Stimulated activated CD8-positive, alpha-beta memory T cell treated with anti-CD3 and anti-CD28 coated beads, Interleukin-2, amount 100 ng/mL, for 48 hours (primary cell): ENCODE measurements around the gene WDR59.
"Not testable (repeated sequence)": the region's sequence is repeated elsewhere in the genome, so short reads cannot be mapped to it uniquely, and the experiment has no call there.

Experiments
- DNase-seq, 2 donors: peaks; one replicate each; pipeline ENCODE4 v3.0.0-alpha.2; 2020; ENCODE audit warnings: low read depth in 2 of 2

Gene WDR59

DNA sequence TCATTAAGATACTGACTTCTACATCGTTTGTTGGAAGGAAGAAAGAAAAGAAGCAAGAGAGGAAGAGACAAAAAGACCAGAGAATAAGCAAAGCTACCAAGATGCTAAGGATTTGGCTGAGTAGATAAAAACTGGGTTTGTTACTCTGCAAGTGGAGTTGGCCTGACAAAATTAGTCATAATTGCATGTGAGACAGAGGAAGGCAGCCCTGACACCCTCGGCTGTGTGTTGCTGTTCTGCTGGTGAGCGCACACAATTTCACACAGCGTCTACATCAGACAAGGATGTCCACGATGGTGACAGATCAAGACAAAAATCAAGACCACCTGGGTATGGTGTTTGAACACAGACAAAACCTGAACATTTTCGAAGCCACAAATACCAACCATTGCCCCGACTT, 134.9 kb downstream of the WDR59 start:
- DNase-seq = no peak

DNA sequence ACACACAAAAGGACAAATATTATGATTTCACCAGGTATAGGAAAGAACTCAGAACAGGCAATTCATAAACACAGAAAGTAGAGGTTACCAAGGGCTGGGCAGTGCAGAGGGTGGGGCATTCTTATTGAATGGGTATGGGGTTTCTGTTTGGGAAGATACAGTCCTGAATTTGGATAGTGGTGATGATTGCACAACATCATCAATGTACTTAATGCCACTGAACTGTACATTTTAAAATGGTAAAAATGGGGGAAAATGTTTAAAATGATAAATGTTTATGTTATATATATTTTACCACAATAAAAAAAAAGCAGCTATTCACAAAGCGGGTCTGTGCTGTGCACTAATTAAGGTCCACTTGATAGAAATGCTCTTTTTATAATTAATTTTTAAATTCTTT, 137.7 kb downstream of the WDR59 start:
- DNase-seq = no peak

DNA sequence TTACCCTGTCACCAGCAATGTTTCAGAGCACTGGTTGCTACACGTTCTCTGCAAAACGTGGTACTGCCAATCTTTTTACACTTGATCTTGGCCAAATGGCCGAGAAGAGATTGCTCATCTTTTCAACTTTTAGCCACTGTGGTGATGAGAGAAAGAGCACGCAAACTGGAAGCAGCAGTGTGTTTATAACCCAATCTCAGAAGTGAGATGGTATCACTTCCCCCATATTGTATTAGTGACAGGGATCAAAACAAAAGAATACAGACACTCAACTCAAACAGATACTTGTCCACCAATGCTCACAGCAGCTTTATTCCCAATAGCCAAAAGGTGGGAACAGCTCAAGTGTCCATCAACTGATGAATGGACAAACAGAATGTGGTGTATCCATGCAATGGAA, 138.2 kb downstream of the WDR59 start:
- no peak for DNase-seq

DNA sequence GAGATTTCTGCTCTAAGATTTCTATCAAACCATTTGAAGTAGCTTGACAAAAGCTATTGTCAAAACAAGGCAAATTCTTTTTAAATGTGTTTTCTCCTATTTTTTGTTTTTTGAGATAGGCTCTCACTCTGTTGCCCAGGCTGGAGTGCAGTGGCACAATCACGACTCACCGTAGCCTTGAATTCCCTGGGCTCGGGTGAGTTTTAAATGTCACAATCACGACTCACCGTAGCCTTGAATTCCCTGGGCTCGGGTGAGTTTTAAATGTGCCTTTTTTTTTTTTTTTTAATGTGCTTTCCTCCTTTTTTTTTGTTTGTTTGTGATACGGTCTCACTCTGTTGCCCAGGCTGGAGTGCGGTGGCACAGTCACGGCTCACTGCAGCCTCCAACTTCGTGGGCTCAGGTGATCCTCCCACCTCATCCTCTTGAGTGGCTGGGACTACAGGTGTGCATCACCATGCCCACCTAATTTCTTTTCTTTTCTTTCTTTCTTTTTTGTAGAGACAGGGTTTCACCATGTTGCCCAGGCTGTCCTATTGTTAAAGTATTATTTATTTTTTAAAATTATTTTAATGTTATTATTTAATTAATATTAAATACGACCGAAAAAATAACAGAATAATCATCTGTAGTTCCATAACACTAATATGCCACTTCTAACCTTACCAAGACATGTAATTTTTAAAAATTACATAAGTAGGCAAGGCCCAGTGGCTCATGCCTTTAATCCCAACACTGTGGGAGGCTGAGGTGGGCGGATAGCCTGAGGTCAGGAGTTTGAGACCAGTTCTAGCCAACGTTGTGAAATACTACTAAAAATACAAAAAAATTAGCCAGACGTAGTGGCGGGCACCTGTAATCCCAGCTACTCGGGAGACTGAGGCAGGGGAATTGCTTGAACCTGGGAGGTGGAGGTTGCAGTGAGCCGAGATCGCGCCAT, 140.6 kb downstream of the WDR59 start:
- no peak for DNase-seq

DNA sequence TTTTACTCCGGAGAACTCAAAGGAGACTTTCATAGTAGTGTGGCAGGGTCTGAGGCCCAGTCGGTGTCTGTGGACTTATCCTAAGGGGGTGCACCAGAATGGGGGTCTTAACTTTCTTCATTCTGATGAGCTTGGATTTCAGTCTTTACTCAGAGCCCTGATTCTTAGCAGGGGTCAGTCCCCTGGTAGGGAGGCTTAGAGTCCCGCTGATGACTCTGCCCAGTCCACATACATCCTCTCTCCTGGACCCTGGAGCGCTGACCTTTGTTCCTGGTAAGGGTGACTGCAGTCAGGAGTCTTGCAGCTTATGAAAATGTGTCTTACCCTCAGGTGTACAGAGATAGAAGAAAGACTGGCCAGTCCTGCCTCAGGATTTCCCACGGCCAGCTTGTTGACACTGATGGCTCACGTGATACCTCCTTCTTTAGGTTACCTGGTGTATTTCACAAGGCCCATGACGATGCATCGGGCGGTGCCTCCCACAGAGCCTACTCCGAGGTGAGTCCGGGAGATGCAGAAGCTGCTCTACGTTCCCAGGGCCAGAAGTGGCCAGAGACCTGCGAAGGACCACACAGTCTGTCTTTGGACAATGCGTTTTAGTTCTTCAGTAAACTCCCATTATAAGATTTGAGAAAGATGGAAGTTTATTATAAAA, 141.4 kb downstream of the WDR59 start:
- not testable (repeated sequence) for DNase-seq

DNA sequence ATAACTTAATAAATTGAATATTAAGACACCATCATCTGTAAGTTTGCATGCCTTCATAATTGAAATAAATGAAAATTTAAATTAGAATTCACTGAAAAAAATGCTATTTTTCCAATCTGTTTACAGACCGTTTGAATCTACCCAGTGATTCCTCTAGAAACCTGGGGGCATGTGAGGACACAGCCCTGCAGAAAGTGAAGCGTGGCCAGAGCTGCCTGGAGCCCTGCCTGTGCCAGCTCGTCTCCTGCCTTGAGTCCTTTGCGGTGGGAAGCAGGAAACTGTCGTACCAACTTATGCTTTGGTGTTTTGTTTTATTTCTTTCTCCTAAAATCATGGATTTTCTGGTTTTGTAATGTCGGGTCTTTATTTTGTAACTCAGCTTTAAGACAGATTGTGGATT, 142.5 kb downstream of the WDR59 start:
- no peak for DNase-seq

DNA sequence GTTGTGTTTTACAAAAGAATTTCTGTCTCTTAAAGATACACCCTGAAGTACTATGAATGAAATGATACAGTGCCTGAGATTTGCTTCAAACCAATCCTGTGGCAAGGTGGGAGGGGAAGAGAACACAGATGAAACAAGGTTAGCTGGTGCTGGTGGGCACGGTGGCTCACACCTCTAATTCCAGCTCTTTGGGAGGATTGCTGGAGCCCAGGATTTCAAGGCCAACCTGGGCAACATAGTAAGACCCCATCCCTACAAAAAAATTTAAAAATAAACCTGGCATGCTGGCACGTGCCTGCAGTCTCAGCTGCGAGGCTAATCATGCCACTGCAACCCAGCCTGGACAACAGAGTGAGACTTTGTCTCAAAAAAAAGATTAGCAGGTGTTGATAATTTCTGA, 143.0 kb downstream of the WDR59 start:
- no peak for DNase-seq

DNA sequence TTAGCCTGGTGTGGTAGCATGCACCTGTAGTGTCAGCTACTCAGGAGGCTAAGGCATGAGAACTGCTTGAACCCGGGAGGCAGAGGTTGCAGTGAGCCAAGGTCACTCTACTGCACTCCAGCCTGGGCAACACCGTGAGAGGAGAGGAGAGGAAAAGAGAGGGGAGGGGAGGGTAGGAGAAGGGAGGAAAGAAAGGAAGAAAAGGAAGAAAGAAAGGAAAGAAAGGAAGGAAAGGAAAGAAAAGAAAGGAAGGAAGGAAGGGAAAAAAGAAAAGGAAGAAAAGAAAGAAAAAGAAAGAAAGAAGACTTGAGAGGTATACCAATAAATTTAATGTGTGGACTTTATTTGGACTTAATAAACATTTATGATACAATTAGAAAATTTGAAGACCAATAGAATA, 143.5 kb downstream of the WDR59 start:
- no peak for DNase-seq

DNA sequence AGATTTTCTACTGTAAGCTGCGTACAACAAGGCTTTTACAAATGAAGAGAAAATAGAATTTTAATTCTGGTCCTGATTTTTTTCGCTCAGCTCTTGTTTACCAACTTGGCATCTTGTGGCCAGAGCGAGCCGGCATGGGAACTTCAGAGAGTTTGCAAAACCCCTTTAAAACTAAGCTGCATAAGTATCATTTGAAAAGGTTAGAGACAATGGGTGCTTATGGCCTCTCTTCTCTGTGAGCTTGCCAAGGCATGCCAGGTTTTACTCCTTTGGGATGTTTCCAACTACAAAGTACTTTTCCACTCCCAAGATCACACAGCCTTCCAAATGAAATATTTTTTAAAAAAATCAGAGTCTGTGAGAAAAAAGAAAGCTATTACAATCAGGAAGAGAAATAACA, 147.9 kb downstream of the WDR59 start:
- no peak for DNase-seq

DNA sequence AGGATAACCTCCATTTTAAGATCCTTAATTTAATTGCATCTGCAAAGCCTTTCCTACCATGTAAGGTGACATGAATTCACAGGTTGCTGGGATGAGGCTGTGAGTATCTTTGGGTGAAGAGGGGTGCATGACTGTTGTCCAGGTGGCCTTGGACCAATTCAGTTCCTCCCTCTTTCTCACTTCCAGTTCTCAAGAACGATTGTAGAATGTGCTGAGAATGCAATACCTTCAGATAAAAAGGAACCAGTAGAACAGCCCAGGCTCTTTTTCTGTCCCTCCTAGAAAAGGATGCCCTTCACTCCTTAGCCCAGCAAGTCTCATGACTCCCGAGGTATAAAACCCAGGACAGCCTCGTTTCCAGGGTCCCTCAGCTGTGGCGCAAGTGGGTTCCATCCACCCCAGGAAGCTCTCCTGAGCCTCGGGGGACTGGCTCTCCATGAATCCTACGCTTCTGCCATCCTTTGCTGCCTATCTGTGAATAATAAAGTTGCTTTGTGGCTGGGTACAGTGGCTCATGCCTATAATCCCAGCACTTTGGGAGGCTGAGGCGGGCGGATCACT, 148.7 kb downstream of the WDR59 start:
- DNase-seq = no peak

DNA sequence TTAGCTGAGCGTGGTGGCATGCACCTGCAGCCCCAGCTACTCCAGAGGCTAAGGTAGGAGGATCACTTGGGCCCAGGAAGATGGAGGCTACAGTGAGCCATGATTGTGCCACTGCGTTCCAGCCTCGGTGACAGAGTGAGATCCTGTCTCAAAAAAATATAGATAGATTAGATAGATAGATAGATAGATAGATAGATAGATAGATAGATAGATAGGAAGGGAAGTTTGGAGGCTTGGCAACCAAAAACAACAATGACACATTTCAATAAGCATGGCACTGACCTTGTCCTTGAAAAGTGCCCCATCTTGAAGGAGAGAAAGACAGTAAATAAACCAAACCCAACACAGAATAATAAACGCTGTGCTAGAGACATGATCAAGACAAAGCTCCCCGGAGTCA, 152.7 kb downstream of the WDR59 start:
- no peak for DNase-seq

DNA sequence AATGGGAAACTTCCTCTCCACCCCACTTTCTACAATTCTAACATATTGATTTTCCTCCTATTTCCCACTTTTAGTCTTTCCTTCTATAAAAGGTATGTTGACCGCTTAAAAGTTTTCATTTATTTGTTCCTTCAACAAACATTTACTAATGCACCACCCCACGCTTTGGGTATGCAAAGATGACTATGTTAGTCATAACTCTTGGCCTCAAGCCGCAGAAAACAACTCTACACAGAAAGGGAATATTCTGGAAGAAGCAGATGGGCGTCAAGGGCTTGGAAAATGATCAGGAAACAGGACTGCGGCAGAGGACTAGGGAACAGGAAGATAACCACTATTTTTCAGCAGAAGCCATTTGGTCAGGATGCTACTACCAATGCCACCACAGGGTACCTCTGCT, 153.5 kb downstream of the WDR59 start:
- no peak for DNase-seq

DNA sequence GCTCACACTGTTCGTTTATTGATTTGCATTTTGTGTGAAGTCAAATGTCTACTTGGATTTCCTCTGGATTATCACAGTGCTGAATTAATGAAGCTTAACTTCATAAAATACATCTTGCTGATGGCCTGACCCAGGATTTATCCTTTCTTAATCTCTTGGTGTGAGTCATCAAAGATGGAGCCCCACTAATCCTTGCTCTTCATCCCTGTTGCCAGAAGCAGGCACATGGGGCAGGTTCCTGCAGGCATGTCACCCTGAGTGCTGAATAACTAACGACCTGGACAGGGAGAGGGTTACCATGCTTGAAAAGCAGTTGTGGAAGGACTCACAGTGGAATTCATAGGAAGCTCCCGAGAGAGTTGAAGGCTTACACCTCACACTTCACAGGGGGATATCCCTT, 154.3 kb downstream of the WDR59 start:
- DNase-seq = no peak

DNA sequence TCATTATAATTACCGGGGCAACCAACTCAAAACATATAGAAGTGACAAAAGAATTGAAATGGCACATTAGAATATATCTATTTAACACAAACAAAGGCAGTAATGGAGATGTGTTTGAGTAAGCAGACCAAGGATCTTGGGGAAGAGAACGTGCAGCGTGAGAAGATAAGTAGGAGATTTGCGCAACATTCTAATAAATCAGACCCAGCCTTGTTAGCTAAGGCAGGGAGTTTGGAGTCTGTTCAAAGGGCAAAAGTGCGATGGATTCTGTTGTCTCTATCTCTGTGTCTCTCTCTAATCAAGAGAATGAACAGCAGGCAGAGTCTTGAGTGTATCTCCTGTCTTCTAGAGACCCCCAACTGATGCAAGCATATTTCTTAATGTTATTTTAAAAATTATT, 155.3 kb downstream of the WDR59 start:
- no peak for DNase-seq

DNA sequence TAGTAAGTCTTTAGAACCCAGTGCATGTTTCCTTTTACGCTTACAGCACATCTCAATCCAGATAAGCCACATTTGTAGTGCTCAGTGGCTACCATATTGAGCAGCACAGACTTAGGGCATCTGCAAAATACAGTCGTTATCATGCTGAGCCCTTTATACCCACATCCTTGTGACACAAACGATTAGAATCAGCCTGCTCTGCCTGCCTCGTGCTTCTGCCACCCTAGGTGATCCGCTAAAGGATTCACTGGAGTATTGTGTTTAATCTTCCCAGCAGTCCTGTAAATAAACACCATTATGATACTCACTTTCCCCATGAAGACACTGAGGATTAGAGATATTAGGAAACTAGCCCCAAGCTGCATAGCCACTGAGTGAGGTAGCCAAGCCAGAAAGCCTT, 159.0 kb downstream of the WDR59 start:
- DNase-seq = no peak

DNA sequence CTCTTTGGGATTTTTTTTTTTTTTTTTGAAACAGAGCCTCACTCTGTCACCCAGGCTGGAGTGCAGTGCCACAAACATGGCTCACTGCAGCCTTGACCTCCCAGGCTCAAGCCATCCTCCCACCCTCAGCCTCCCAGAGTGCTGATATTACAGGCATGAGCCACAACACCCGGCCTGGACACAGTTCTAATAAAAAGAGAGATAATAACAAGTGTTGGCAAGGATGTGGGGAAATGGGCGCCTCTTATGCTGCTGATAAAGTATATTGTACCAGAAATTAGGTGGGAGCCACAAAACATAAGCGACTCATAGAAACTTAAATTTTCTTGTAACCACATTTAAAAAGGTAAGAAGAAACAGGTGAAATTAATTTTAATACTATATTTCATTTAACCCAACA, 159.9 kb downstream of the WDR59 start:
- DNase-seq = no peak
